Pancreas (tissue), 10 donors: ENCODE results near the gene FSTL3. TPM values are rescaled to one million over a fixed set of nuclear protein-coding genes. Genes with fewer than 3 reads are reported as not detected.

ENCODE experiments used
- ATAC-seq, 4 donors: fragments of 200-7000 bp; cut with Tn5 transposase; one replicate each; pipeline versions ENCODE4 v1.8.0 to v1.9.1; 2020; ENCODE audit warnings: mild to moderate bottlenecking in 4 of 4, moderate library complexity in 4 of 4
- DNase-seq, 6 donors: peaks; one replicate each; pipeline ENCODE4 v3.0.0-alpha.2; 2020
- FAIRE-seq: peaks from 2 replicates; lab custom pipeline; 2012; peaks lifted over from hg19 to GRCh38; lab: Jason Lieb, UNC
- H3K27ac ChIP-seq, 4 donors: fragments of 200-600 bp; sonication (generic); 1 replicate in 3 of 4; 2 replicates in 1 of 4; pipeline versions ENCODE4 v1.5.0 to v1.8.0; 2020
- H3K27me3 ChIP-seq, 4 donors: fragments of 200-600 bp; one replicate each; pipeline ENCODE4 v1.8.0; 2021
- H3K36me3 ChIP-seq, 3 donors: fragments of 200-600 bp; sonication (generic) in 1 of 3; one replicate each; pipeline versions ENCODE4 v1.5.0 to v1.8.0; 2020 to 2021
- H3K4me1 ChIP-seq, 3 donors: fragments of 200-600 bp; one replicate each; pipeline ENCODE4 v1.8.0; 2021
- H3K4me3 ChIP-seq, 4 donors: fragments of 200-600 bp; sonication (generic) in 2 of 4; one replicate each; pipeline versions ENCODE4 v1.5.0 to v1.8.0; 2020 to 2021
- H3K9me3 ChIP-seq, 4 donors: fragments of 200-600 bp; one replicate each; pipeline ENCODE4 v1.8.0; 2021
- WGBS, 2 donors: extraction: QIAGEN DNeasy Blood & Tissue Kit; methylation state at CpG; one replicate each; pipeline ENCODE4 v1.1.7; 2013; 5-methylcytosine and 5-hydroxymethylcytosine counted together
- intact Hi-C, 3 donors: fragments of 100-400 bp; cut with DNase I; formaldehyde crosslinking; loops; one replicate each; pipeline versions ENCODE4 v1.11.1 to v1.14.2; 2022
- polyA plus RNA-seq, 2 donors: library from polyadenylated mRNA; stranded (reverse); fragments of 200-250 nt; gene quantifications; one replicate each; pipeline ENCODE4 v1.2.3, GENCODE V29; 2013
- total RNA-seq, 6 donors: library from RNA; stranded (reverse); fragmentation: NEBNext Ultra II Directional in 4 of 6; extraction: Animal tissue kit (Norgen Biotek cat#: 25700) in 4 of 6; gene quantifications; one replicate each; pipeline versions ENCODE4 v1.2.1 to v1.2.4, GENCODE V29; 2021 to 2023
- TF ChIP-seq, protein P1 (sequence below), 4 donors: fragments of 200-600 bp; sonication (generic) in 3 of 4; IDR thresholded peaks; one replicate each; pipeline versions ENCODE4 v1.5.0 to v1.8.0; 2021; ENCODE audit warnings: antibody characterized with exemption in 4 of 4
- donor health status: healthy with polysubstance abuse.
- donor health status: DM: no; HTN: no; CAD: no; lungs with moderate emphysema.
- donor health status: DM: no; HTN: no; CAD: no.
- donor health status: control.
- donor health status: control.
- donor health status: Bipolar disorder and iron deficiency.
- donor health status: DM: yes; HTN: yes; CAD: no.
- donor health status: DM: no; HTN: no; CAD: no.
- donor health status: DM: no; HTN: no; CAD: no.
- donor health status: DM: yes; HTN: yes; CAD: no.

FSTL3 gene
- total and polyA plus RNA-seq, 8 donors: 6.6 to 148 (median 23.2) TPM

DNA sequence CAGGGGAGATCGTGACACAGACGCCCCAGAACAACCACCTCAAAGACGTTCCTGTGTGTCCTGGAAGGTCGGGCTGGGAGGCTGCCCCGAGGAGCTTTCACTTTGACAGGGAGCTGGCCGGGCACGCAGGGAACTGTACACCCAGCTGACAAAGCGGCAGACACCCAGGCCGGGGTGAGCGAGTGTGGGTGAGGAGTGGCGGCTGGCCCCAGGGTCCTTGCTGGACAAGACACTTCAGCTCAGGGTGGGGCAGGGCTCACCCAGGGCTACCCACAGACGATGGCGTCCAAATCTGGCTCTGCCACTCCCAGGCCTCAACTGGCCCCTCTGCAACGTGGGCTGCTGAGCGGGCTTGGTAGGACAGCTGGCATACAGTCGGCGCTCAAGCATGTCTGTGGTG lies 34.5 kb upstream of the FSTL3 start:
- DNase-seq (peak in 1 of 6 donors; percentile 72), ATAC-seq (no peak), FAIRE-seq (no peak)
- Histone ChIP-seq H3K9me3 (no peaks in the 10 kb centered on the region), H3K4me3 (no peak overlapping the region), H3K36me3 (peaks cover 0 to 4% (median 3%) of the 10 kb centered on the region in 3 donors), H3K4me1 (no peaks in the 10 kb centered on the region), H3K27ac (no peak overlapping the region), H3K27me3 (no peaks in the 10 kb centered on the region)
- intact Hi-C loops: no loop called here
- WGBS, 2 donors: 84 to 85% methylated on average over 17 of the region's 17 CpGs
- TF ChIP-seq, protein P1, sequence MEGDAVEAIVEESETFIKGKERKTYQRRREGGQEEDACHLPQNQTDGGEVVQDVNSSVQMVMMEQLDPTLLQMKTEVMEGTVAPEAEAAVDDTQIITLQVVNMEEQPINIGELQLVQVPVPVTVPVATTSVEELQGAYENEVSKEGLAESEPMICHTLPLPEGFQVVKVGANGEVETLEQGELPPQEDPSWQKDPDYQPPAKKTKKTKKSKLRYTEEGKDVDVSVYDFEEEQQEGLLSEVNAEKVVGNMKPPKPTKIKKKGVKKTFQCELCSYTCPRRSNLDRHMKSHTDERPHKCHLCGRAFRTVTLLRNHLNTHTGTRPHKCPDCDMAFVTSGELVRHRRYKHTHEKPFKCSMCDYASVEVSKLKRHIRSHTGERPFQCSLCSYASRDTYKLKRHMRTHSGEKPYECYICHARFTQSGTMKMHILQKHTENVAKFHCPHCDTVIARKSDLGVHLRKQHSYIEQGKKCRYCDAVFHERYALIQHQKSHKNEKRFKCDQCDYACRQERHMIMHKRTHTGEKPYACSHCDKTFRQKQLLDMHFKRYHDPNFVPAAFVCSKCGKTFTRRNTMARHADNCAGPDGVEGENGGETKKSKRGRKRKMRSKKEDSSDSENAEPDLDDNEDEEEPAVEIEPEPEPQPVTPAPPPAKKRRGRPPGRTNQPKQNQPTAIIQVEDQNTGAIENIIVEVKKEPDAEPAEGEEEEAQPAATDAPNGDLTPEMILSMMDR (IDR thresholded peaks at IDR 0.05): no peak

DNA sequence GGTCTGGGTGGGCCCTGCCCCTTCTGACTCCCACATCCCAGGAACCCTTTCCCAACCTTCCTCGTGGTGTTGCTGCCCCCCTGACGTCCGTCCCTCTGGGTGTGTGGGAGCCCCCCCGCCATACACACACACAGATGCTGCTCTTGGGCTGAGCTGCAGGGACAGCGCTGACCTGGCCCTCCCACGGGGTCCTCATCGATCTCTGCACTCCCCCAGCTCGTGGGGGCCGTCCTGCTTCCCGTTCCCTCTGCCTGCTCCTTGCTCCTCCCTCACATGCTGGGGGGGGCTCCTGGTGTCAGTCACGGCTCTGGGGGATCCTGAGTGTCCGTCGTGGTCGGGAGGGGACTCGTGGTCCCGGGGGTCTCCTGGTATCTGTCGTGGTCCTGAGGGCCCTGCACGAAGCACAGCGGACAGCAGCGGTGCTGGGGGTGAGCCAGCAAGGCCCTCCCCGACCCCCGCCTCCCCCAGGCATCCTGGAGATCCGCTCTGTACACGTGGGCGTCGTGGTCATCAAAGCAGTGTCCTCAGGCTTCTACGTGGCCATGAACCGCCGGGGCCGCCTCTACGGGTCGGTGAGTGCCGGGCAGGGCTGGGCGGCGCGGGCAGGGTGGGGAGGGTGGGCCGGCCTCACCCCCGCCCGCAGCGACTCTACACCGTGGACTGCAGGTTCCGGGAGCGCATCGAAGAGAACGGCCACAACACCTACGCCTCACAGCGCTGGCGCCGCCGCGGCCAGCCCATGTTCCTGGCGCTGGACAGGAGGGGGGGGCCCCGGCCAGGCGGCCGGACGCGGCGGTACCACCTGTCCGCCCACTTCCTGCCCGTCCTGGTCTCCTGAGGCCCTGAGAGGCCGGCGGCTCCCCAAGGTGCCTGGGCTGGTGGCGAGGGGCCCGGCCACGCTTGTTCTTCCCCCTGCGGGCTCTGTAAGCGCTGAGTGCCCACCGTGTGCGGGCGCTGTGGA lies 33.1 kb upstream of the FSTL3 start:
- H3K27me3 ChIP-seq: no peaks in the 10 kb centered on the region
- H3K4me1 ChIP-seq: no peaks in the 10 kb centered on the region
- peaks cover 0 to 18% (median 12%) of the 10 kb centered on the region in 3 donors for H3K36me3 ChIP-seq
- peak in 1 of 6 donors; percentile 77 for DNase-seq
- H3K9me3 ChIP-seq: no peaks in the 10 kb centered on the region
- WGBS, 2 donors: 86 to 87% methylated on average over 58 to 70 of the region's 70 CpGs
- no peak for ATAC-seq
- FAIRE-seq: no peak
- intact Hi-C loops: no loop called here
- no peak overlapping the region for H3K4me3 ChIP-seq
- no peak overlapping the region for H3K27ac ChIP-seq
- TF ChIP-seq, protein P1 (IDR thresholded peaks at IDR 0.05): no peak

DNA sequence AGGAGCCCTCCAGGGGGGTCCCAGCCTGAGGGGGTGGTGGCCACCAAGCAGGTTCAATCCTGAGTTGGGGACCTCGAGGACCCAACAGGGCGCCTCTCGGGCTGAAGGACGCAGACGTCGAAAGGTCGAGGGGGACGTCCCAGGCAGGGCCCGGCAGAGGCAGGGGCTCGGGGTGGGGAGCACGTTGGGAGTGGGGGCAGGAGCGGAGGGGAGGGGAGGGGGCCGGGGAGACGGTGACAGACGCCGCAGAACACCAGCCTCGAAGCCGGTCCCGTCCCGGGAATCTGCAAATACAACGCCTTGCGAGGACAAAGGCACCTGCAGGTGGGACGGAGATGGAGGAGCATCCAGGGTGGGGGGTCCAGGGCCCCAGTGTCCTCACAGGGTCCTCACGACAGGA lies 32.5 kb upstream of the FSTL3 start:
- ATAC-seq (no peak), DNase-seq (peak in 1 of 6 donors; percentile 64), FAIRE-seq (no peak)
- 87 to 88% methylated on average over 24 of the region's 24 CpGs for WGBS, 2 donors
- peaks cover 0 to 25% (median 17%) of the 10 kb centered on the region in 3 donors for H3K36me3 ChIP-seq
- no peaks in the 10 kb centered on the region for H3K27me3 ChIP-seq
- intact Hi-C loops: no loop called here
- no peak overlapping the region for H3K27ac ChIP-seq
- H3K9me3 ChIP-seq: no peaks in the 10 kb centered on the region
- TF ChIP-seq, protein P1 (IDR thresholded peaks at IDR 0.05): no peak
- no peak overlapping the region for H3K4me3 ChIP-seq
- no peaks in the 10 kb centered on the region for H3K4me1 ChIP-seq

DNA sequence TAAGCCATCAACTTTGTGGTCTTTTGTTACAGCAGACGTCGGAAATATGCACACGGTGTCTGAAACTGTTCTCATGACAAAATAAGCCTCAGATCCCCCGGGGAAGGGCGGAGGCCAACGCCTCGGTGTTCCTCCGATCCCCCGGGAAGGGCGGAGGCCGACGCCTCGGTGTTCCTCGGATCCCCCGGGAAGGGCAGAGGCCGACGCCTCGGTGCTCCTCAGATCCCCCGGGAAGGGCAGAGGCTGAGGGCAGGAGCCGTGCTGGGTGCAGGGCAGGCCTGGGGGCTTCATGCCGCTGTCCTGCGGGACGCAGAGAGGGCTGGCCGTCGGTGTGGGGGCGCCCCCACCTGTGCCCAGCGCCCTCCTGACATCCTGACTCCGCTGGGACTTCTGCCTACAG lies 31.8 kb upstream of the FSTL3 start:
- peaks cover 0 to 30% (median 24%) of the 10 kb centered on the region in 3 donors for H3K36me3 ChIP-seq
- H3K27ac ChIP-seq: no peak overlapping the region
- H3K27me3 ChIP-seq: no peaks in the 10 kb centered on the region
- TF ChIP-seq, protein P1 (IDR thresholded peaks at IDR 0.05): no peak
- no peak overlapping the region for H3K4me3 ChIP-seq
- H3K4me1 ChIP-seq: no peaks in the 10 kb centered on the region
- H3K9me3 ChIP-seq: no peaks in the 10 kb centered on the region
- 73 to 82% methylated on average over 26 to 28 of the region's 28 CpGs for WGBS, 2 donors
- FAIRE-seq: no peak
- no peak for DNase-seq
- intact Hi-C loops: no loop called here
- ATAC-seq: no peak

DNA sequence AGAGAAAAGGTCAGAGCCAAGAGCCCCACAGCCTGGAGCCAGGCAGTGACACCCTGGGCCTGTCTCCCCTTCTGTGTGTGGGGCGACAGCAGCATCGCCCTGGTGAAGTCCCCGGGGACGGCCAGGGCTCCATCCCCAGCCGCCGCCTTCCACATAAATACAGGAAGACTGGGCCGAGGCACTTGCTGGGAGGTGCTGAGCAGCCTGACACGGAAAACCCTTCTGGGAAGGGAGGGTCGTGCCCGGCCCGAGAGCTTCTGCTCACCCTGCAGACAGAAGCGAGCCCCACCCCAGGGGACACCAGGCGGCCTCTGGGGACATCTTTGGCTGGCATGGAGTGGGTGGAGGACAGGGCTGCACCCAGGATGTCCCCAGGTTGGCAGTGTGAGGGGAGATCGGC lies 31.4 kb upstream of the FSTL3 start:
- 80 to 82% methylated on average over 14 of the region's 14 CpGs for WGBS, 2 donors
- TF ChIP-seq, protein P1 (IDR thresholded peaks at IDR 0.05): no peak
- intact Hi-C loops: no loop called here
- Histone ChIP-seq H3K9me3 (no peaks in the 10 kb centered on the region), H3K27me3 (no peaks in the 10 kb centered on the region), H3K27ac (no peak overlapping the region), H3K36me3 (peaks cover 0 to 32% (median 25%) of the 10 kb centered on the region in 3 donors), H3K4me3 (no peak overlapping the region), H3K4me1 (no peaks in the 10 kb centered on the region)
- DNase-seq: no peak
- FAIRE-seq: no peak
- no peak for ATAC-seq
